ENCODE data around the gene UPP1.

GRCh38 chr7:48126037-48126436 is 37.0 kb downstream of the UPP1 start:
- TF ChIP-seq, protein P1, sequence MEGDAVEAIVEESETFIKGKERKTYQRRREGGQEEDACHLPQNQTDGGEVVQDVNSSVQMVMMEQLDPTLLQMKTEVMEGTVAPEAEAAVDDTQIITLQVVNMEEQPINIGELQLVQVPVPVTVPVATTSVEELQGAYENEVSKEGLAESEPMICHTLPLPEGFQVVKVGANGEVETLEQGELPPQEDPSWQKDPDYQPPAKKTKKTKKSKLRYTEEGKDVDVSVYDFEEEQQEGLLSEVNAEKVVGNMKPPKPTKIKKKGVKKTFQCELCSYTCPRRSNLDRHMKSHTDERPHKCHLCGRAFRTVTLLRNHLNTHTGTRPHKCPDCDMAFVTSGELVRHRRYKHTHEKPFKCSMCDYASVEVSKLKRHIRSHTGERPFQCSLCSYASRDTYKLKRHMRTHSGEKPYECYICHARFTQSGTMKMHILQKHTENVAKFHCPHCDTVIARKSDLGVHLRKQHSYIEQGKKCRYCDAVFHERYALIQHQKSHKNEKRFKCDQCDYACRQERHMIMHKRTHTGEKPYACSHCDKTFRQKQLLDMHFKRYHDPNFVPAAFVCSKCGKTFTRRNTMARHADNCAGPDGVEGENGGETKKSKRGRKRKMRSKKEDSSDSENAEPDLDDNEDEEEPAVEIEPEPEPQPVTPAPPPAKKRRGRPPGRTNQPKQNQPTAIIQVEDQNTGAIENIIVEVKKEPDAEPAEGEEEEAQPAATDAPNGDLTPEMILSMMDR (IDR thresholded peaks at IDR 0.05) = no peak
- TF ChIP-seq POLR2A (IDR thresholded peaks at IDR 0.05) = no peak

Data from esophagus squamous epithelium (tissue), 4 donors.